HG03066 (cell line): ENCODE measurements around the gene PGK1.

Source experiments
- ATAC-seq: cut with Tn5 transposase; IDR thresholded peaks from one replicate; pipeline ENCODE4 v1.9.1; 2021; ENCODE audit warnings: low read depth; ENCODE audit not compliant: unreplicated experiment

Gene PGK1

DNA sequence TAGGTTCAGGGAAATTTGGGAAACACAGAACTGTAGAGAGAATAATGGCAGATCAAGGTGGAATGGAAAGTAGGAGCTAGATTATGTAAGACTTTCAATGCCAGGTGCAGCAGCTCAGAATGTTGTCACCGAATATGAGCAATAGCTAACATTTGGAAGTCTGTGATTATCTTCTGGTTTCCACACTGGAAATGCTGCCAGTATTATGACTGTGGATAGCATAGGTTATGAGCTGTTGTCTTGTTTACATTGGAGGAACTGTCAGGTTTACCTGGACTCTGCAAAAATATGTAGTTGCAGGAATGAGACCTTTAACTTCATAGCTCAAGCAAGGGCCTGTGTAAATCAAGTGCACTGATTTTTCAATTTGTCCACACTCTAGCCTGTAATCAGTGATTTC lies 61.4 kb downstream of the PGK1 start:
- ATAC-seq: no peak

DNA sequence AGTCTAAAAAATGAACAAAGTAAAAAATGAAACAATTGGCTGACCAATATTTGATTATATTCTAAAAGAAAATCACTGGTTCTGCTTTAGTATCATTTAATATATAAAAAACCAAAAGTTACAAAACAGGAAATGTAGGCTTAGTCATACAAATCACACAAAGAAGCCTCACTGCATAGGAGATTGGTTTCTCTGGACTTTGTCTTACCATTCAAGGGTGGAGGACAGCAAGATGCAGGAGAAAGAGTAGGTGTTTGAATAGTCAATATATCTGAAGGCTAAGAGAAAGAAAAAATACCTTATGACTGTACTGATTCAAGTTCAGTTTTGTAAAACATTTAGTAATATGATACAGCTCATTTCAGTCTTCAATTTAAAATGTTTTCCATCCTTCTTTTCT lies 64.0 kb downstream of the PGK1 start:
- ATAC-seq: no peak
